HepG2 (cell line): ENCODE data around the gene ADAMTS13. TPM values are rescaled to one million over a fixed set of nuclear protein-coding genes. Genes with fewer than 3 reads are reported as not detected.
A peak's percentile ranks its signal among the peaks of the same experiment; 100 is the strongest.

Experiments
- BRCA1 ChIP-seq: sonication (generic); formaldehyde crosslinking; IDR thresholded peaks from 2 replicates; pipeline ENCODE4 v1.4.0; 2020; ENCODE audit warnings: missing genetic modification reagents
- CEBPG ChIP-seq: IDR thresholded peaks from 2 replicates; pipeline ENCODE4 v1.6.1; 2016
- FOXA1 ChIP-seq, 2 experiments: fragments of 450-650 bp in 1 of 2; sonication (generic) in 1 of 2; formaldehyde crosslinking in 1 of 2; IDR thresholded peaks; 2 replicates each; pipeline versions ENCODE4 v1.4.0 to v1.6.1; 2016 to 2020; ENCODE audit warnings: missing genetic modification reagents in 1 of 2
- FOXA3 ChIP-seq: IDR thresholded peaks from 2 replicates; pipeline ENCODE4 v1.6.1; 2016; ENCODE audit warnings: missing genetic modification reagents, missing compliant biosample characterization
- FOXP1 ChIP-seq, 2 experiments: fragments of 450-650 bp in 1 of 2; IDR thresholded peaks; 2 replicates each; pipeline ENCODE4 v1.6.1; 2017 to 2018; ENCODE audit warnings: antibody characterized with exemption in 1 of 2
- HOXA5 ChIP-seq: sonication (generic); formaldehyde crosslinking; IDR thresholded peaks from 2 replicates; pipeline ENCODE4 v1.4.0; 2020; ENCODE audit warnings: missing genetic modification reagents
- HOXA9 ChIP-seq: sonication (generic); formaldehyde crosslinking; IDR thresholded peaks from 2 replicates; pipeline ENCODE4 v1.8.1; 2022; ENCODE audit warnings: missing genetic modification reagents, mild to moderate bottlenecking, moderate library complexity, borderline replicate concordance
- KAT2B ChIP-seq: fragments of 150-350 bp; IDR thresholded peaks from 2 replicates; pipeline ENCODE4 v1.6.1; 2014; ENCODE audit warnings: low read depth, low read length, borderline replicate concordance
- LCORL ChIP-seq, 2 experiments: fragments of 450-650 bp in 1 of 2; sonication (generic) in 1 of 2; formaldehyde crosslinking in 1 of 2; IDR thresholded peaks; 2 replicates each; pipeline versions ENCODE4 v1.5.0 to v1.6.1; 2017 to 2020; ENCODE audit warnings: antibody characterized with exemption in 1 of 2, missing genetic modification reagents in 1 of 2
- MED1 ChIP-seq: sonication (generic); formaldehyde crosslinking; IDR thresholded peaks from 2 replicates; pipeline ENCODE4 v1.4.0; 2020; ENCODE audit warnings: missing genetic modification reagents
- MTA1 ChIP-seq: sonication (generic); formaldehyde crosslinking; IDR thresholded peaks from 2 replicates; pipeline ENCODE4 v1.4.0; 2020; ENCODE audit warnings: missing genetic modification reagents, mild to moderate bottlenecking, borderline replicate concordance
- MZF1 ChIP-seq: sonication (generic); formaldehyde crosslinking; IDR thresholded peaks from 2 replicates; pipeline ENCODE4 v1.8.1; 2023; ENCODE audit warnings: mild to moderate bottlenecking, missing genetic modification reagents, borderline replicate concordance
- PHB2 ChIP-seq: fragments of 450-650 bp; IDR thresholded peaks from 2 replicates; pipeline ENCODE4 v1.6.1; 2018; ENCODE audit not compliant: partially characterized antibody
- RORA ChIP-seq: sonication (generic); formaldehyde crosslinking; IDR thresholded peaks from 2 replicates; pipeline ENCODE4 v1.5.0; 2020; ENCODE audit warnings: mild to moderate bottlenecking, missing genetic modification reagents, moderate library complexity
- SOX13 ChIP-seq, 3 experiments: fragments of 450-650 bp in 1 of 3; sonication (generic) in 1 of 3; formaldehyde crosslinking in 1 of 3; IDR thresholded peaks in 2 of 3; conservative IDR thresholded peaks in 1 of 3; 2 replicates each; pipeline versions ENCODE4 v1.5.0 to v1.6.1; 2016 to 2020; ENCODE audit warnings: antibody characterized with exemption in 1 of 3, mild to moderate bottlenecking in 1 of 3, missing compliant biosample characterization in 1 of 3, missing genetic modification reagents in 1 of 3, moderate library complexity in 1 of 3
- SOX5 ChIP-seq: IDR thresholded peaks from 2 replicates; pipeline ENCODE4 v1.6.1; 2016; ENCODE audit warnings: borderline replicate concordance
- TMF1 ChIP-seq: sonication (generic); formaldehyde crosslinking; IDR thresholded peaks from 2 replicates; pipeline ENCODE4 v1.8.1; 2022; ENCODE audit warnings: low read depth, missing genetic modification reagents
- ZNF441 ChIP-seq: sonication (generic); formaldehyde crosslinking; IDR thresholded peaks from 2 replicates; pipeline ENCODE4 v1.7.0; 2021; ENCODE audit warnings: missing genetic modification reagents, borderline replicate concordance
- ZNF746 ChIP-seq: sonication (generic); formaldehyde crosslinking; IDR thresholded peaks from 2 replicates; pipeline ENCODE4 v1.8.0; 2022; ENCODE audit warnings: mild to moderate bottlenecking, missing genetic modification reagents
- ZNF788 ChIP-seq: sonication (generic); formaldehyde crosslinking; IDR thresholded peaks from 2 replicates; pipeline ENCODE4 v1.5.0; 2020; ENCODE audit warnings: mild to moderate bottlenecking, missing genetic modification reagents, borderline replicate concordance
- polyA plus RNA-seq, 8 experiments: library from polyadenylated mRNA; depleted of rRNA in 3 of 8; stranded (reverse) in 7 of 8; unstranded in 1 of 8; fragments of >200 nt; fragmentation: Illumina TruSeq in 4 of 8; extraction: Trizol in 4 of 8; gene quantifications; 2 replicates each; pipeline versions ENCODE4 v1.2.1 to v1.2.3, GENCODE V29; 2011 to 2016; ENCODE audit warnings: low read depth in 4 of 8, missing spikeins in 1 of 8, mixed read lengths in 1 of 8; ENCODE audit not compliant: insufficient read depth in 1 of 8
- total RNA-seq, 5 experiments: library from RNA; depleted of rRNA; stranded (reverse); fragments of >200 nt; fragmentation: Illumina TruSeq; extraction: Trizol; gene quantifications; 2 replicates each; pipeline ENCODE4 v1.2.3, GENCODE V29; 2016; ENCODE audit warnings: low read depth in 1 of 5
- TF ChIP-seq, protein P1 (sequence below): sonication (generic); formaldehyde crosslinking; IDR thresholded peaks from 2 replicates; pipeline ENCODE4 v1.8.0; 2022; ENCODE audit warnings: missing genetic modification reagents, mild to moderate bottlenecking, moderate library complexity, borderline replicate concordance
- TF ChIP-seq, protein P2 (sequence below): sonication (generic); formaldehyde crosslinking; IDR thresholded peaks from 2 replicates; pipeline ENCODE4 v1.5.1; 2020; ENCODE audit warnings: mild to moderate bottlenecking, moderate library complexity, missing genetic modification reagents

Gene ADAMTS13
- total and polyA plus RNA-seq, 2 of the 13 experiments (the other 11 are each of a cell fraction or from before 2014, with no cell fraction given) = 0.91 to 4.5 TPM

DNA sequence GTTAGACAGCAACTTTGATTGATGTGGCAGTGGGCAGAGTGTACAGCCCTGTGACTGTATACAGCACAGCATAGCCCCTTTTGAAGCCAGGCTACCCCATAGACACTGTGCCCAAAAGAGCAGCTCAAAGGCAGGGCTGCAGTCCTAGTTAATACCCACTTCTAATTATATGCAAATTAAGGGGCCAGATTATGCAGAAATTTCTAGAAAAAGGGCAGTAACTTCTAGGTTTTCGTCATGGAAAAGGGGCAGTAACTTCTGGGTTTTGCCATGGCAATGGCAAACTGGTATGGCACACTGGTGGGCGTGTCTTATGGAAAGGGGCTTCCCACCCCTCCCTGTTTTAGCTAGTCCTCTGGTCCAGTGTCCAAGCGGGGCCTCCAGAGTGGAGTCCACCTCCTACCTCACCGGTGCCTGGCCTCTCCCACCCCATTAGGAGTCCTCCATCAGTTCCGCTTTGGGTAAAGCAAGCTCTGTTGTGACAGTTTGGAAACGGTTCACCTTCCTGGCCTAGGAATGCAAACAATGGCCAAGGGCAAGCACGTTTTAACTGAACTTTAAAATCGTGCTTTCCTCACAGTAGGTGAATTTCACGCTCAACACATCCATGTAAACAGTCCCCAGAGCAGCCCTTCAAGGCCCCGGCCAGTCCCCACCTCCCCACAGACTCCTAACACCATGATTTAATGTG is 5.6 kb downstream of the ADAMTS13 start (continued):
- TF ChIP-seq FOXA1 (IDR thresholded peaks at IDR 0.05) = no peak
- TF ChIP-seq FOXA1 (CRISPR knock-in tag; IDR thresholded peaks at IDR 0.05) = peak; percentile 40; the same call in 1 of the 2 replicates
- peak; percentile 68; the same call in 1 of the 2 replicates for TF ChIP-seq ZNF746
- peak; percentile 94 for TF ChIP-seq ZNF441 (CRISPR knock-in tag)
- no peak for TF ChIP-seq MZF1 (CRISPR knock-in tag)
- TF ChIP-seq SOX13 (IDR thresholded peaks at IDR 0.05) = no peak
- TF ChIP-seq SOX13 (CRISPR knock-in tag; conservative IDR thresholded peaks at IDR 0.05 in 1 of 2, IDR thresholded peaks at IDR 0.05 in 1 of 2) = peak in 1 of 2 experiments; percentile 49; a peak in 1 of 4 replicates
- no peak for TF ChIP-seq PHB2
- no peak for TF ChIP-seq KAT2B
- TF ChIP-seq, protein P1, sequence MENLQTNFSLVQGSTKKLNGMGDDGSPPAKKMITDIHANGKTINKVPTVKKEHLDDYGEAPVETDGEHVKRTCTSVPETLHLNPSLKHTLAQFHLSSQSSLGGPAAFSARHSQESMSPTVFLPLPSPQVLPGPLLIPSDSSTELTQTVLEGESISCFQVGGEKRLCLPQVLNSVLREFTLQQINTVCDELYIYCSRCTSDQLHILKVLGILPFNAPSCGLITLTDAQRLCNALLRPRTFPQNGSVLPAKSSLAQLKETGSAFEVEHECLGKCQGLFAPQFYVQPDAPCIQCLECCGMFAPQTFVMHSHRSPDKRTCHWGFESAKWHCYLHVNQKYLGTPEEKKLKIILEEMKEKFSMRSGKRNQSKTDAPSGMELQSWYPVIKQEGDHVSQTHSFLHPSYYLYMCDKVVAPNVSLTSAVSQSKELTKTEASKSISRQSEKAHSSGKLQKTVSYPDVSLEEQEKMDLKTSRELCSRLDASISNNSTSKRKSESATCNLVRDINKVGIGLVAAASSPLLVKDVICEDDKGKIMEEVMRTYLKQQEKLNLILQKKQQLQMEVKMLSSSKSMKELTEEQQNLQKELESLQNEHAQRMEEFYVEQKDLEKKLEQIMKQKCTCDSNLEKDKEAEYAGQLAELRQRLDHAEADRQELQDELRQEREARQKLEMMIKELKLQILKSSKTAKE = peak; percentile 51; the same call in 1 of the 2 replicates
- TF ChIP-seq FOXA3 = peak; percentile 27; the same call in 1 of the 2 replicates
- TF ChIP-seq HOXA5 = 0 out of 2 replicates have a peak, but pooled peaks have one; percentile 21
- TF ChIP-seq, protein P2, sequence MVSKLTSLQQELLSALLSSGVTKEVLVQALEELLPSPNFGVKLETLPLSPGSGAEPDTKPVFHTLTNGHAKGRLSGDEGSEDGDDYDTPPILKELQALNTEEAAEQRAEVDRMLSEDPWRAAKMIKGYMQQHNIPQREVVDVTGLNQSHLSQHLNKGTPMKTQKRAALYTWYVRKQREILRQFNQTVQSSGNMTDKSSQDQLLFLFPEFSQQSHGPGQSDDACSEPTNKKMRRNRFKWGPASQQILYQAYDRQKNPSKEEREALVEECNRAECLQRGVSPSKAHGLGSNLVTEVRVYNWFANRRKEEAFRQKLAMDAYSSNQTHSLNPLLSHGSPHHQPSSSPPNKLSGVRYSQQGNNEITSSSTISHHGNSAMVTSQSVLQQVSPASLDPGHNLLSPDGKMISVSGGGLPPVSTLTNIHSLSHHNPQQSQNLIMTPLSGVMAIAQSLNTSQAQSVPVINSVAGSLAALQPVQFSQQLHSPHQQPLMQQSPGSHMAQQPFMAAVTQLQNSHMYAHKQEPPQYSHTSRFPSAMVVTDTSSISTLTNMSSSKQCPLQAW = 0 out of 2 replicates have a peak, but pooled peaks have one; percentile 48
- no peak for TF ChIP-seq FOXP1 (IDR thresholded peaks at IDR 0.05)
- TF ChIP-seq FOXP1 (CRISPR knock-in tag; IDR thresholded peaks at IDR 0.05) = peak; percentile 33; the same call in 1 of the 2 replicates
- 0 out of 2 replicates have a peak, but pooled peaks have one; percentile 14 for TF ChIP-seq TMF1 (CRISPR knock-in tag)
- TF ChIP-seq CEBPG (CRISPR knock-in tag) = peak; percentile 39; the same call in 1 of the 2 replicates
- no peak for TF ChIP-seq LCORL (IDR thresholded peaks at IDR 0.05)
- TF ChIP-seq LCORL (CRISPR knock-in tag; IDR thresholded peaks at IDR 0.05) = peak; percentile 85
- no peak for TF ChIP-seq RORA (CRISPR knock-in tag)
- peak; percentile 39; the same call in 1 of the 2 replicates for TF ChIP-seq ZNF788 (CRISPR knock-in tag)
- no peak for TF ChIP-seq MTA1 (CRISPR knock-in tag)
- peak; percentile 63; the same call in 1 of the 2 replicates for TF ChIP-seq SOX5
- TF ChIP-seq BRCA1 (CRISPR knock-in tag) = no peak
- 0 out of 2 replicates have a peak, but pooled peaks have one; percentile 35 for TF ChIP-seq MED1 (CRISPR knock-in tag)
- TF ChIP-seq HOXA9 = no peak
